A549 (cell line): ENCODE data around the gene SEC31A. TPM values are rescaled to one million over a fixed set of nuclear protein-coding genes. Genes with fewer than 3 reads are reported as not detected.
A peak's percentile ranks its signal among the peaks of the same experiment; 100 is the strongest.

Experiments used
- ATAC-seq, 2 experiments: fragments of 200-7000 bp in 1 of 2; fragments of >200 bp in 1 of 2; cut with Nextera tagmentation in 1 of 2; cut with Tn5 transposase in 1 of 2; 3 replicates each; pipeline versions ENCODE4 v1.8.0 to v1.9.1; 2018 to 2020; ENCODE audit warnings: mild to moderate bottlenecking in 1 of 2, moderate library complexity in 1 of 2
- CTCF ChIA-PET: fragments of 300-600 bp; sonication (Branson Sonifier 250); formaldehyde crosslinking; extraction: SDS; loops from one replicate; lab custom pipeline; 2021; ENCODE audit warnings: antibody characterized with exemption, inconsistent platforms; lab: Yijun Ruan, JAX
- POLR2A ChIA-PET: fragments of 350-600 bp; formaldehyde crosslinking; extraction: SDS; loops from one replicate; lab custom pipeline; 2021; ENCODE audit warnings: antibody characterized with exemption, inconsistent platforms; lab: Yijun Ruan, JAX
- DNase-seq, 2 experiments: peaks; one replicate each; pipeline versions ENCODE4 v3.0.0 to v3.0.0-alpha.2; 2011 to 2016; ENCODE audit warnings: low read depth in 1 of 2, low spot score in 1 of 2
- FAIRE-seq: peaks from 2 replicates; lab custom pipeline; 2011; peaks lifted over from hg19 to GRCh38; lab: Jason Lieb, UNC
- H3K27ac ChIP-seq, 2 experiments: fragments of >200 bp; sonication (Bioruptor Twin); formaldehyde crosslinking; 3 replicates each; pipeline ENCODE4 v1.5.1; 2016 to 2017
- H3K4me1 ChIP-seq: fragments of >200 bp; sonication (Bioruptor Twin); formaldehyde crosslinking; 3 replicates; pipeline ENCODE4 v1.6.1; 2016
- H3K4me2 ChIP-seq: fragments of >200 bp; sonication (Bioruptor Twin); formaldehyde crosslinking; 3 replicates; pipeline ENCODE4 v1.6.1; 2016
- H3K4me3 ChIP-seq: fragments of >200 bp; sonication (Bioruptor Twin); formaldehyde crosslinking; 3 replicates; pipeline ENCODE4 v1.5.1; 2016
- H3K9me3 ChIP-seq: fragments of >200 bp; sonication (Bioruptor Twin); formaldehyde crosslinking; 3 replicates; pipeline ENCODE4 v1.6.1; 2016
- CEBPB ChIP-seq, 2 experiments: fragments of >200 bp in 1 of 2; sonication (Bioruptor Twin) in 1 of 2; formaldehyde crosslinking in 1 of 2; IDR thresholded peaks; 2 replicates each; pipeline ENCODE4 v1.6.1; 2012 to 2016
- FOSL2 ChIP-seq, 2 experiments: fragments of 450-650 bp in 1 of 2; fragments of >200 bp in 1 of 2; sonication (Bioruptor Twin) in 1 of 2; formaldehyde crosslinking; IDR thresholded peaks; 2 replicates each; pipeline versions ENCODE4 v1.5.0 to v1.6.1; 2016 to 2020; ENCODE audit warnings: mild to moderate bottlenecking in 1 of 2, moderate library complexity in 1 of 2
- GATA3 ChIP-seq: IDR thresholded peaks from 2 replicates; pipeline ENCODE4 v1.6.1; 2012; ENCODE audit warnings: borderline replicate concordance
- JUNB ChIP-seq: fragments of >200 bp; sonication (Bioruptor Twin); formaldehyde crosslinking; IDR thresholded peaks from 2 replicates; pipeline ENCODE4 v1.6.1; 2016
- KDM1A ChIP-seq: fragments of 200-600 bp; sonication (generic); IDR thresholded peaks from 2 replicates; pipeline ENCODE4 v1.6.1; 2016; ENCODE audit warnings: low read depth, mild to moderate bottlenecking
- MAZ ChIP-seq: fragments of 150-350 bp; IDR thresholded peaks from 2 replicates; pipeline ENCODE4 v1.6.1; 2014; ENCODE audit warnings: antibody characterized with exemption, low read depth, low read length, borderline replicate concordance
- MYC ChIP-seq: IDR thresholded peaks from 2 replicates; pipeline ENCODE4 v1.6.1; 2012; ENCODE audit warnings: mild to moderate bottlenecking, inconsistent platforms, low read length, improper control_type of control experiment, borderline replicate concordance
- POLR2AphosphoS2 ChIP-seq: conservative IDR thresholded peaks from 2 replicates; pipeline ENCODE4 v1.6.1; 2012; ENCODE audit warnings: low read length, improper control_type of control experiment, inconsistent platforms
- RNF2 ChIP-seq: fragments of 200-600 bp; sonication (generic); IDR thresholded peaks from 2 replicates; pipeline ENCODE4 v1.6.1; 2016; ENCODE audit warnings: low read depth, mild to moderate bottlenecking, antibody characterized with exemption, moderate library complexity, borderline replicate concordance
- SMC3 ChIP-seq: fragments of >200 bp; sonication (Bioruptor Twin); formaldehyde crosslinking; IDR thresholded peaks from 3 replicates; pipeline ENCODE4 v1.6.1; 2018; ENCODE audit warnings: inconsistent platforms
- ZNF302 ChIP-seq: fragments of 250-450 bp; sonication (Bioruptor Pico); IDR thresholded peaks from 2 replicates; pipeline ENCODE4 v1.9.0; 2021; ENCODE audit warnings: inconsistent platforms, mild to moderate bottlenecking, moderate library complexity
- WGBS: methylation state at CpG from one replicate; pipeline ENCODE4 v1.1.6; 2017; ENCODE audit errors: missing lambda C conversion rate; 5-methylcytosine and 5-hydroxymethylcytosine counted together
- polyA plus RNA-seq, 4 experiments: library from polyadenylated mRNA; depleted of rRNA in 3 of 4; stranded (reverse); fragments of >200 nt; fragmentation: RNase III in 1 of 4; extraction: RNeasy Plus Mini Kit Qiagen cat#74134 plus additional on column Dnase treatment in 1 of 4; gene quantifications; 2 replicates in 3 of 4; 3 replicates in 1 of 4; pipeline ENCODE4 v1.2.3, GENCODE V29; 2011 to 2017
- TF ChIP-seq, protein P1 (sequence below): fragments of 150-350 bp; IDR thresholded peaks from 2 replicates; pipeline ENCODE4 v1.6.1; 2014; ENCODE audit warnings: low read depth, mild to moderate bottlenecking, low read length
- TF ChIP-seq, protein P2 (sequence below): fragments of 450-650 bp; IDR thresholded peaks from 2 replicates; pipeline ENCODE4 v1.6.1; 2014; ENCODE audit warnings: antibody characterized with exemption
- TF ChIP-seq, protein P3 (sequence below): fragments of >200 bp; sonication (Bioruptor Twin); formaldehyde crosslinking; IDR thresholded peaks from 3 replicates; pipeline ENCODE4 v1.5.1; 2016
- TF ChIP-seq, protein P4 (sequence below): IDR thresholded peaks from 2 replicates; pipeline ENCODE4 v1.6.1; 2012

Gene SEC31A
- polyA plus RNA-seq, 2 of the 4 experiments (the other 2 are of a cell fraction), result 67.8 to 127 TPM

DNA sequence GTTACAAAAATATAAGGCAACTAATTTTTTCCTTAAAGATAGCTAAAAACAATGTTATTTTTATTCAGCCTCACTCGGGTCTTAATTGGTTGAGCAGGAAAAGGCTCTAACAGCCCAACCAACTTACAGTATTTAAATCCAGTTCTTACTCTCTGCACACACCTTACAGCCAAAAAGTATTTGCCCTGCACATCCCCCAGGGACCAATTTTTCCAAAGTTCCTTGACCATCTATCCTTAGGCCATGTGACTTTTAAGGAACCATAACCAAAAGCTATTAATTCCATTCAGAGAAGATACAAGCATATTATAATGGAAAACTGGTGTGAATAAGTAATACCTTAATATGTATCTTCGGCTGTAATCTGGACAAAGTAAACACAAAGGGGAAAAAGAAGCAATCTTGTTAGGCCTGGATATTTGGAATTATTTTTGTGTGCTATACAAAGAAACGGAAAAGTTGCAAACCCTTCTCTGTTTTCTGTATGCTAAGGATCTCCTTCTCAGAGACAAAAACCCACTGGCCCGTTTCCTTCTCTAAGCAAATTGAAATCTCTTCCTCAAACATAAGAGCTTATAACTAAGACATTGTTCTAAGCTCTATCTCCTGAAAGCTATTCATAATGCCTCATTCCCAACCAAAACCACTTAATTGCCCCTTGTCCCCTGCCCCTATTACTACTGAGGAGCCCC is 8.6 kb upstream of the SEC31A start:
- DNase-seq (no peak), ATAC-seq (no peak), FAIRE-seq (no peak)
- Histone ChIP-seq H3K4me3 (peak overlapping the region; percentile 75), H3K4me1 (peaks cover 28% of the 10 kb centered on the region; the same call in 2 of the 3 replicates), H3K9me3 (no peaks in the 10 kb centered on the region), H3K4me2 (peak overlapping the region; percentile 91), H3K27ac (peak overlapping the region; percentile 76 to 97)
- TF ChIP-seq GATA3, result no peak
- no peak for TF ChIP-seq RNF2
- no peak for TF ChIP-seq ZNF302
- TF ChIP-seq CEBPB (IDR thresholded peaks at IDR 0.05), result no peak
- TF ChIP-seq, protein P1, sequence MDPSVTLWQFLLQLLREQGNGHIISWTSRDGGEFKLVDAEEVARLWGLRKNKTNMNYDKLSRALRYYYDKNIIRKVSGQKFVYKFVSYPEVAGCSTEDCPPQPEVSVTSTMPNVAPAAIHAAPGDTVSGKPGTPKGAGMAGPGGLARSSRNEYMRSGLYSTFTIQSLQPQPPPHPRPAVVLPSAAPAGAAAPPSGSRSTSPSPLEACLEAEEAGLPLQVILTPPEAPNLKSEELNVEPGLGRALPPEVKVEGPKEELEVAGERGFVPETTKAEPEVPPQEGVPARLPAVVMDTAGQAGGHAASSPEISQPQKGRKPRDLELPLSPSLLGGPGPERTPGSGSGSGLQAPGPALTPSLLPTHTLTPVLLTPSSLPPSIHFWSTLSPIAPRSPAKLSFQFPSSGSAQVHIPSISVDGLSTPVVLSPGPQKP, result no peak
- no peak for TF ChIP-seq JUNB
- TF ChIP-seq KDM1A, result no peak
- TF ChIP-seq, protein P2, sequence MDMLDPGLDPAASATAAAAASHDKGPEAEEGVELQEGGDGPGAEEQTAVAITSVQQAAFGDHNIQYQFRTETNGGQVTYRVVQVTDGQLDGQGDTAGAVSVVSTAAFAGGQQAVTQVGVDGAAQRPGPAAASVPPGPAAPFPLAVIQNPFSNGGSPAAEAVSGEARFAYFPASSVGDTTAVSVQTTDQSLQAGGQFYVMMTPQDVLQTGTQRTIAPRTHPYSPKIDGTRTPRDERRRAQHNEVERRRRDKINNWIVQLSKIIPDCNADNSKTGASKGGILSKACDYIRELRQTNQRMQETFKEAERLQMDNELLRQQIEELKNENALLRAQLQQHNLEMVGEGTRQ, result no peak
- TF ChIP-seq POLR2AphosphoS2, result no peak
- 0% methylated on average over 4 of the region's 4 CpGs for WGBS
- POLR2A ChIA-PET, result interaction anchor here (0.6 to 2.1 kb wide), 4 partner anchors 8 to 136 kb away, joined by 3 to 20 read pairs (median 10); partner anchors contain the start of genes COPS4, LIN54 and SEC31A
- CTCF ChIA-PET, result interaction anchor here (0.6 to 1.9 kb wide), 5 partner anchors 10 to 113 kb away, joined by 3 to 8 read pairs (median 4); partner anchors contain the start of gene LIN54

DNA sequence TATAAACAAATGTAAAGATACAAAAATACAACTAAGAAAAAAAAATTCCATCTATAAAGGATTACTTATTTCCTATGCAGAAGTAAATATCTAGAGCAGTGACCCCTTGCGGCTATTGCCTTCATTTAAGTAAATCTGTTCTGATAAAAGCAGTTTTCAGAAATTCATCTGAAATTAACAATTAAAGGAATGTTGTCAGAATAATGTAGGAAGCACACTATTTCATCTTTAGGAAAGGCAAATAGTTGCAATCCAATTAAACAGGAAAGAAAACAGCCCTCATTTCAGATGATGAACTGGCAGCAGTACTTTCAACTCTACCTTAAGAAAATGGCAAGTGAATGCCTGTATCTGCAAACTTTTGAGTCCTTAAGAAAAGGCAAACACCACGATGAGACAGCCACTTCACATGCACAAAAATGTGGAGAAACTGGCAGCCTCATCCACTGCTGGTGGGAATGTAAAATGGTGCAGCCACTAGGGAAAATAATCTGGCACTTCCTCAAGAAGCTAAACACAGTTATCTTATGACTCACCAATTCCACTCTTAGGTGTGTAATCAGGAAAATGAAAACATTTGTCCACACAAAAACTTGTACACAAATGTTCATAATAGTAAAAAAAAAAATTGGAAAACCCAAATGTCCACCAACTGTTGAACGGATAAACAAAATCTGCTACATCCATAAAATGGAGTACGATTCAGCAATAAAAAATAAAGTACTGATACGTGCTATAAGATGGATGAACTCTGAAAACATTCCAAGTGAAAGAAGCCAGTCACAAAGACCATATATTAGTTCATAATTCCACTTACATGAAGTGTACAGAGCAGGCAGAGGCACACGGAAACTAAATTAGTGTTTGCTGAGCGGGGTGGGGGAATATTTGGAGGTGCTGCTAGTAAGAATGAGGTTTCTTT is 7.6 kb upstream of the SEC31A start:
- ChIA-PET POLR2A (interaction anchor here (2.1 kb wide), 2 partner anchors 7 to 136 kb away, joined by 15 to 20 read pairs; partner anchors contain the start of genes COPS4 and SEC31A), CTCF (interaction anchor here (1.4 to 1.9 kb wide), 4 partner anchors 9 to 114 kb away, joined by 3 to 8 read pairs (median 6); partner anchors contain the start of gene LIN54)
- peak overlapping the region; percentile 75 for H3K4me3 ChIP-seq
- DNase-seq (peak; percentile 10 to 59), ATAC-seq (no peak), FAIRE-seq (no peak)
- TF ChIP-seq, protein P3, sequence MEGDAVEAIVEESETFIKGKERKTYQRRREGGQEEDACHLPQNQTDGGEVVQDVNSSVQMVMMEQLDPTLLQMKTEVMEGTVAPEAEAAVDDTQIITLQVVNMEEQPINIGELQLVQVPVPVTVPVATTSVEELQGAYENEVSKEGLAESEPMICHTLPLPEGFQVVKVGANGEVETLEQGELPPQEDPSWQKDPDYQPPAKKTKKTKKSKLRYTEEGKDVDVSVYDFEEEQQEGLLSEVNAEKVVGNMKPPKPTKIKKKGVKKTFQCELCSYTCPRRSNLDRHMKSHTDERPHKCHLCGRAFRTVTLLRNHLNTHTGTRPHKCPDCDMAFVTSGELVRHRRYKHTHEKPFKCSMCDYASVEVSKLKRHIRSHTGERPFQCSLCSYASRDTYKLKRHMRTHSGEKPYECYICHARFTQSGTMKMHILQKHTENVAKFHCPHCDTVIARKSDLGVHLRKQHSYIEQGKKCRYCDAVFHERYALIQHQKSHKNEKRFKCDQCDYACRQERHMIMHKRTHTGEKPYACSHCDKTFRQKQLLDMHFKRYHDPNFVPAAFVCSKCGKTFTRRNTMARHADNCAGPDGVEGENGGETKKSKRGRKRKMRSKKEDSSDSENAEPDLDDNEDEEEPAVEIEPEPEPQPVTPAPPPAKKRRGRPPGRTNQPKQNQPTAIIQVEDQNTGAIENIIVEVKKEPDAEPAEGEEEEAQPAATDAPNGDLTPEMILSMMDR, result peak; percentile 55
- TF ChIP-seq RNF2 (no peak), FOSL2 (IDR thresholded peaks at IDR 0.05) (no peak), FOSL2 (CRISPR knock-in tag; IDR thresholded peaks at IDR 0.05) (peak; percentile 89)
- 21% methylated on average over 7 of the region's 7 CpGs for WGBS
- no peaks in the 10 kb centered on the region for H3K9me3 ChIP-seq
- peaks cover 28% of the 10 kb centered on the region; the same call in 2 of the 3 replicates for H3K4me1 ChIP-seq
- H3K4me2 ChIP-seq, result peak overlapping the region; percentile 91
- H3K27ac ChIP-seq, result peak overlapping the region; percentile 76 to 97; a peak in 5 of 6 replicates

DNA sequence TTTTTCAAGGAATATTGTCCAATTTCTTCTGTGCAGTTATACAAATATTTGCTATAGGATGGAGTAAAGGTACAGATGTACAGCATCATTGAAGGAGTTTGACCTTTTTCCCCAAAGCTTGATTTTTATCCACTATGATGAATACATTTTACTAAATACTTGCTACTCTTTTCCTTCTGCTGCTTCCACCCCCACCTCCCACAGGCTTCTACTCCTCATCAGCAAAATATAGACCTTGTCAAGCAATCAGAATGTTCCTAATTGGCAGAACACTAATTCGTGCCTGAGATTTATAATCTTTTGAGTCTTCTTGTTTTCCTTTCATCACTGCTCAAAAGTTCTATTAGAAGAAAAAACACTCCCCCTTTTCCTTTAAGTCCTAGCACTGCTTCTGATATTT is 5.8 kb upstream of the SEC31A start:
- H3K4me3 ChIP-seq, result no peak overlapping the region
- H3K9me3 ChIP-seq, result no peaks in the 10 kb centered on the region
- DNase-seq (no peak), ATAC-seq (no peak), FAIRE-seq (no peak)
- WGBS, result 78% methylated on average over 1 of the region's 1 CpG
- no peak overlapping the region; the same call in 2 of the 3 replicates for H3K4me2 ChIP-seq
- peaks cover 28% of the 10 kb centered on the region; the same call in 2 of the 3 replicates for H3K4me1 ChIP-seq
- no peak overlapping the region for H3K27ac ChIP-seq
- POLR2A ChIA-PET, result no interaction called here
- CTCF ChIA-PET, result no interaction called here
- TF ChIP-seq RNF2, result no peak
- TF ChIP-seq SMC3, result no peak
- TF ChIP-seq, protein P4, sequence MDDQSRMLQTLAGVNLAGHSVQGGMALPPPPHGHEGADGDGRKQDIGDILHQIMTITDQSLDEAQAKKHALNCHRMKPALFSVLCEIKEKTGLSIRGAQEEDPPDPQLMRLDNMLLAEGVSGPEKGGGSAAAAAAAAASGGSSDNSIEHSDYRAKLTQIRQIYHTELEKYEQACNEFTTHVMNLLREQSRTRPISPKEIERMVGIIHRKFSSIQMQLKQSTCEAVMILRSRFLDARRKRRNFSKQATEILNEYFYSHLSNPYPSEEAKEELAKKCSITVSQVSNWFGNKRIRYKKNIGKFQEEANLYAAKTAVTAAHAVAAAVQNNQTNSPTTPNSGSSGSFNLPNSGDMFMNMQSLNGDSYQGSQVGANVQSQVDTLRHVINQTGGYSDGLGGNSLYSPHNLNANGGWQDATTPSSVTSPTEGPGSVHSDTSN, result no peak
- no peak for TF ChIP-seq MYC
- no peak for TF ChIP-seq MAZ
- TF ChIP-seq, all 56 proteins: peak for 0
